ENCODE data around the gene NCOR2.
"Not testable (repeated sequence)": the region's sequence is repeated elsewhere in the genome, so short reads cannot be mapped to it uniquely, and the experiment has no call there.

NCOR2 gene

DNA sequence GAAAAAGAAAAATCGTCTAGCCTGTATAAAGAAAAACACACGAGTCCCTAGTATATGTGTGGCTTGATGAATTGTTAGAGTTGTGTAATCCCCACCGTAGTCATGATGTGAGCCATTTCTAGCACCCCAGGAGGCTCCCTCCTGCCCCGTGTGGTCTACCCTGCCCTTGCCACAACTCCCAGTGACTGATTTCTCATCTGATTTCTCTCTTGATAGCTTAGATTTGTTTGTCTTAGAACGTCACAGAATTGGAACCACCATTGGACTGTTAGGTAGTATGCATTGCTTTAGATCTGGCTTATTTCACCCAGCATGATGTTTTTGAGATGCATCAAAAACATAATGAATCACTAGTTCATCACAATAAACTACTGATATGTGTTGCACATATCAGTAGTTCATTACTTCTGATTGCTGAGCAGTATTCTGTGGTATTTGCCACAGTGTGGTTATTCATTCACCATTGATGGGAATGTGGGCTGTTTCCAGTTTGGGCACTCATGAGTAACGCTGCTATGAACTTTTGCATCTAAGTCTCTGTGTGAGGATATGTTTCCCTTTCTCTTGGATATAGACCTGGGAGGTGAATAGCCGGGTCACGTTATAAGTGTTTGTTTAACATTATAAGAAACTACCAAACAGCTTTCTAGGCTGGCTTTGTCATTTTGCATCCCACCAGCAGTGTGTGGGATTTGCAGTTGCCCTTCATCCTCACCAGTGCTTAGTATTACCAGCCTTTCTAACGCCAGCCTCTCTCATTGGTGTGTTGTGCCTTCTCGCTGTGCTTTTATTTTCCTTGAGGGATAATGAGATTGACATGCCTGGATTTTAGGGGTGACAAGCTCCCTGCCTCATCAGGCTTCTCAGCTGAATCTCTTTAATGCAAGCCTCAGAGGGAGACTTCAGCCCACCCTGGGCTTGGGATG lies 31.9 kb upstream of the NCOR2 start:
- DNase-seq: peak; percentile 63

DNA sequence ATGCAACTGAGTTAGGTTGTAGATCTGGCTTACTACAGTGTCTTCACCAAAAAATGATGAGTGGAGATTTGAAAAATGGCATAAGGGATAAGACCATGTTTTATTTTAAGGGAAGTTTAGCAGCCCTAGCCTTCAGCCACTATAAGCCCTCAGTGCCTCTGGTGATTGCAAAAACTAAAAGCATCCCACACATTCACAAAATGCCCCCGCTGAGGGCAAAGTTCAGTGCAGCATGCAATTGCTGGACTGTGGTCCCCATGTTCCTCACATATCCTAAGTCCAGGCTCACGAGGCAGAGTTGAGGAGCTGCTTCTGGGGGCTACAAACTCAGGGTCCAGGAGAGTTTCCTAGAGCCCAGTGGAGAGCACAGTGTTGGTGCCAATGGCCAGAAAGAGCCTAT lies 29.6 kb upstream of the NCOR2 start:
- no peak for DNase-seq

DNA sequence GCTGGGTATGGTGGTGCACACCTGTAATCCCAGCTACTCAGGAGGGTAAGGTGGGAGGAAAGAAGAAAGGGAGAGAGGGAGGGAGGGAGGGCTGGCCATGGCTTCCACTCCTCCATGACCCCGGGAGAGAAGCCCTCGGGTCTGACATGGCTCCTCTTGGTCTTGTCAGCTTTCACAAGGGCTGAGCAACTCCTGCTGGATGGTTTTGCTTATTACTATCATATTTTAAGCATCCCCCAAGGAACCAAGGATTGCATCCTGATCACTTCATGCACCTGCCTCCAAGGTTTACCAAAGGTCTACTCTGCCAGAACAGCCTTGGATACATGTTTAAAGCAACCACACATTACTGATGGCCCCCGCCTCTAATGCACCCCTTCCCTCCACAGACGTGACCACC lies 28.0 kb upstream of the NCOR2 start:
- no peak for DNase-seq

DNA sequence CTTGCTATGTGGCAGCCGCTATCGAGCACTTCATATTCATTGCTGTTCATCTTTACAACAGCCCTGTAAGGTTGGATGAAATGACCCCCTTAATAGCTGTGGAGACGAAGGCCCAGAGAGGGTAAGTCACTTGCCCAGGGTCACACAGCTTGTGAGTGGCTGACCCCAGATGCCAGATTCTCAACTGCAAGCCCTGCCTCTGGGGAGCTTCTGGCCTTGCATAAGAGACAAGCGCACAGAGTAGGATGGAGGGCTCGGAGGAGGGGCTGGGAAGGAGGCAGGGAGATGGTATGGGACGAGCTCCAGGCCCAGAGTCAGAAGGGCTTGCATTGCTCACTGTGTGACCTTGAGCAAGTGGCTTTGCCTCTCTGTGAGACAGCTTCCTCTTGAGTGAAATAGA lies 27.4 kb upstream of the NCOR2 start:
- DNase-seq: no peak

DNA sequence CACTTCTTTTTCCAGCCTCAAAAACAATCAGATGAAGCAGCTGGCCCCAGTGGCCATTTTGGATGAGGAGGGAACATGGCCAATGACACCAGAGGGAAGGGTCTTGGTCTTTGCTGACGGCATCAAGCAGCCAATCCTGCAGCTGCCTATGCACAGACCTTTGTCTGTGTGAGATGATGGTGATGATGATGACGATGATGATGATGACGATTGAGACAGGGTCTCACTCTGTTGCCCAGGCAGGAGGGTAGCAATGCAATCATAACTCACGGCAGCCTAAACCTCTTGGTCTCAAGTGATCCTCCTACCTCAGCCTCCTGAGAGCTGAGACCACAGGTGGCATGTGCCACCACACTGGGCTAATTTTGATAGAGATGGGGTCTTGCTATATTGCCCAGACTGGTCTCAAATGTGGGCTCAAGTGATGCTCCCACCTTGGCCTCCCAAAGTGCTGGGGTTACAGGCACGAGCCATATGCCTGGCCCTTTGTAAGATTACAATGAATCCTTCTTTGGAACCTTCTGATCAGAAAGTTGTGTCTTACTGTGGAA lies 26.5 kb upstream of the NCOR2 start:
- no peak for DNase-seq

DNA sequence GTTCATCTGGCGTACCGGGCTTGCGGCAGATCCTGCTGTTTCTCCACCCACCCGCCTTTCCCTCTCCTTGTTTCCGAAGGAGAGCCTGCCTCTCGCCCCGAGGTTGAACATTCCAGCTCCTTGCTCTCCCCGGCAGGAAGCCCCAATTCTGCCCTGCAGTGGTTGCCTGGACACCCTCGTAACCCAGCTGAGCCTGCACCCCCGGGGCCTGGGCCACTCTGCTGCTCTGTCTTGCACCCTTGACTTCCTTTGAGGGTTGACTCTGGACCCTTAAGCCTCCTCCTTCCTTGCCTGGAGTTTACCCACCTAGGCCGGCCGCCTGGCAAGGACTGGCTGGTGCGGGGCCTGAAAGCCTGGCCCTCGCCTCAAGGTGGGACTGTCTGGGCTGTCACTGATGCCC lies 25.8 kb upstream of the NCOR2 start:
- no peak for DNase-seq

DNA sequence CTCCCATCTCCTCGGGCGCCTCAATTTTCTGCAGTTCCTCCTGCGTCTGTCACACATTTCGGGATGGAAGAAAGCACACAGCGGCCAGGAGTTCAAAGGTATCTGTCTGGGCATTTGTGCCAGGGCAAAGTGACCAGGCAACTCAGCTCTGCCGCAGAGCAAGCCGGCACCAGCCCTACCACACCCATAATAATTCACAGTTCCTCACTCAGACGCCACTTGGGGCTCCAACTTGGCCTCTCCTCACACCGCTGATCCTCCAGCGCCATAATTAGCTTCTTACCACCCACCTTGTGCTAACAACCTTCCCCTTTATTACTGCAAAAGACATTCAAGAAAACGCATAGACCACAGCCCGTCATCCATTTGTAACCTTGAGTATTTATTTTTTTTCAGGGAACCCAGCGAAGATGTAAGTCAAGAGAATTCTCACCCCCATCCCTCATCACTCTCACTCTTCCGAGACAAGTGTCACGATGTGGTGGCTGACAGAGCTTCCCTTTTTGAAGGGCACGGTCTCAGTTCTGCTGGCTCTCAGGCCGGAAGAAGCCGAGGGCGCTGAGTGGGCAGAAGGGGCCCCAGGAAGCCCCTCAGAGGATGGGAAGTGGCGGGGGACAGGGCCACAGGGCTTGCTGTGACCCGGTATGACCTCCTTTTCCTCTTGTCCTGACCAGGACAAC lies 25.2 kb upstream of the NCOR2 start:
- no peak for DNase-seq

DNA sequence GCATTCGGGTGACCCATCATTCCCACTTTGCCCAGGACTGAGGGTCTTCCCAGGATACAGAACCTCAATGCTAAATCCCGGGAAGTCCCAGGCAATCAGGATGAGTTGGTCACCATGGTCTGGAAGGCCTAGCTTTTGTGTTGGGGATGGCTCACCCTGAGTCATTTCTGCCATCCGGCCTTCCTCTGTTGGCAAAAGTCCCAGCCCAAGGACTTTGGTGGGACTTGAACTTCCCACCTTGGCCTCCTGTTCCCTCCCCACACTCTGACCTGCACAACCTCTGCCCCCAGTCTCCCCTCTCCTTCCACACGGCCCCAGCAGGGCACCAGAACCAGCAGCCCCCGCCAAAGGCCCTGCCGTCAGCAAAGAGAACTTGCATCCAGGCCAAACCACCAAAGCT lies 24.6 kb upstream of the NCOR2 start:
- DNase-seq: no peak

DNA sequence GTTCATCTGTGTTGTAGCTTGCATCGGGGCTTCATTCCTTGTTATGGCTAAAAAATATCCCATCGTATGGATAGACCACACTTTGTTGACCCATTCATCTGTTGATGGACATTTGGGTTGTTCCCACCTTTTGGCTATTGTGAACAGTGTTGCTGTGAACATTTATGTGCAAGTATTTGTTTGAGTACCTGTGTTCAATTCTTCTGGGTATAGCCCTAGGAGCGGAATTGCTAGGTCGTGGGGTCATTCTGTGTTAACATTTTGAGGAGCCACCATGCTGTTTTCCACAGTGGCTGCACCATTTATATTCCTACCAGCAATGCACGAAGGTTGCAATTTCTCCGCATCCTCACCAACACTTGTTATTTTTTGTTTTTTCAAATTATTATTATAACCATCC lies 23.0 kb upstream of the NCOR2 start:
- DNase-seq: no peak

DNA sequence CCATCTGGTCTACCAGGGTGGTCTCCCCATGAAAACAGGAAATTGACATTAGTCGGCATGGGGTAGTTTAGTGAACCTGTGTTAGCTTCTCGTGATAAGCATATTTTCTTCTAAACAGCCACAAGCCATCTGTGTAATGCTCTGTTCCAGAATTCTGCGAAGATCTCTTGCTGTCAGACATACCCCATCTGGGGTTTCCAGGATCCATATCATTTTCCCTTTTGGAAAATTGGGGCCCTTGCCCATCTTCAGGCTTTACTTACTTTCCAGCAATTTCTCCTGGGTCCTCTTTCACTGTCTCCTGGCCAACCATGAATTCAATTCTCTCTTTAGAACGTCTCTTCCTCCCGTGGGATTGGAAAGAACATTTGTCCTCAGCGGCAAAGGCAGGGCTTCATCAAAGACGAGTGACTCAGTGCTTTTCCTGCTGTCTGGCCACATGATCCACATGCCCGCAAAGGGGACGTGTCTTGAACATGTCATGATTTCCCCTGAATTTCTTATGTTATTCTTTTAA lies 21.4 kb upstream of the NCOR2 start:
- no peak for DNase-seq

DNA sequence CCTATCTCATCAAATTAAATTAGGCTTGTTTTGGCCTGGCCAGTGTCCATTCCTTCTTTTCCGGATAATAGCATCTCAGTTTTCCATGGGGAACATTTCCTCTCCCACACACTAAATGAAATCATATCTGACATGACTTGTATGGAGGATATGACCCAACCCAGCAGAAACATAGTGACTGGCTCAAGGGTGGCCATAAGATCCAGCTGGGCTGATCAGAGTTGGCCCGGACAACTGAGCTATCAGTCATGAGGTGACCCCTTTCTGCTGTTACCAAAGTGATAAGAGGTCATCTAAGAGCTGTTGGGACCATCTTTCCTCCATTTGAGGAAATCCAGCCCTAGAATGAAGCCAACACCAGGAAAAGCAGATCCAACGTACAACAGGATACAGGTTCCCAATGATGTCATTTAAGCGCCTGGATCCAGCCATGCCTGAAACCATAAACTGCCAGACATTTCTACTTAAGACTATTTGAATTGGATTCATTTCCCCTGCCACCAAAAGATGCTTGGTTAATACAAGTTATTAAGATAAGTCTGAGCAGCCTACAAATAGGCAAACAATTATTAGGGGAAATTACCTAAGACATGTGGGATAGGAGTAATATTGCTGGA lies 20.7 kb upstream of the NCOR2 start:
- DNase-seq: no peak

DNA sequence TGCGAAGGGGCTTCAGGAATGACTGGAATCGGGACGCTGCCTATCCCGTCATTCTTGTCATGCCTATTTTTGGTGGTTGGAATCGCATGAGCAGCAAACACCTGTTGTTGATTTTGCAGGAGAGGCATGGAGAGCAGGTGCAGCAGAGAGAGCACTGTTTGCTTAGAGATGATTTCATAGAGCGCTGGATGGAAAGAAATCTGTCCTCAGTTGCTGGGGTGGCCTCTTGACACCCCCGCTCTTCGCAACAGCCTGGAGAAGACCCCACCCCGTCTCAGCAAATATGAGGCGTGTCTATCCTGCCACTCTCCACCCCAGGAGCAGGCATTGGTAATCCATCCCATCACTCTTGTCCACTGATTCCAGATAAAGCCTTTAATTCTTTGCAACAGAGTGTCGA lies 19.3 kb upstream of the NCOR2 start:
- no peak for DNase-seq

DNA sequence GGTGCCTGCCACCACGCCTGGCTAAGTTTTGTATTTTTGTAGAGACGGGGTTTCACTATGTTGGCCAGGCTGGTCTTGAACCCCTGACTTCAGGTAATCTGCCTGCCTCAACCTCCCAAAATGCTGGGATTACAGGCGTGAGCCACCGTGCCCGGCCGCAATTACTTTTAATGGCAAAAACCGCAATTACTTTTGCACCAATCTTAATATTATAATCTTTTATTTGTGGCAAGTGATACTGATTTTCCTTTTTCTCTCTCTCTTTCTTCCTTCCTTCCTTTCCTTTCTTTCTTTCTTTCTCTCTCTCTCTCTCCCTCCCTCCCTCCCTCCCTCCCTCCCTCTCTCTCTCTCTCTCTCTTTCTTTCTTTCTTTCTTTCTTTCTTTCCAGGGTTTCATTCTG lies 17.1 kb upstream of the NCOR2 start:
- DNase-seq: not testable (repeated sequence)

DNA sequence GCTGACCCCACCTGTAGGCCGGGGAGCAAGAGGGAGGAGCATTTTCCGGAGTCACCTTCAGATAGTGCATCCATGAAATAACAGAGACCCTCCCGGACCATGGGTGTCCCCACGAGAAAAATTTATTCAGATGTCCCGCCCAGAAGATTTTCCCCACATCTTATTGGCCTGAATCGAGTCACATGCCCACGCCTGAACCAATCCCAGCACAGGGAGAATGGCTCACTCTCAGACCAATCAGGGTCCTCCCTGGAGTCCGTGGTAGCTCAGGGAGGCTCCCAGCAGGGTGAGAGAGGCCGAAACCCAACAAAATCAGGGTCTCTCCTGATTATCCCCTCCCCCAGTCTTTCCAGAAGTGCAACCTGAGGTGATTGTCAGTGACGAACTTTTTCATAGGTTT lies 16.4 kb upstream of the NCOR2 start:
- DNase-seq: no peak

DNA sequence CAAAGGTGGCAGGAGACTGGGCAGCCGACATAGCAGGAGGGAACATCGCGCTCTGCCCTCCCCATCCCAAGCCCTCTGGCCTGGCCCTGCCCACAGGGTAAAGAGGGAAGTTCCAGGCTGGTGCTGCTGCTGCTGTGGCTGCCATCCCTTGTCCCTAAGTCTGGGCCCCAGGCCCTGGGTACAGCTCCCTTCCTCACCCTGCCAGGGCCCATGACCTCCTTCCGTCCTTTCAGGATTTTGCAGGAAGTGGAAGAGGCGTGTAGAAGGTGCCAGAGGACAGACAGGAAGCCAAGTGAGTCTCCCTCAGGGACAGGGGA lies 14.7 kb upstream of the NCOR2 start:
- no peak for DNase-seq

DNA sequence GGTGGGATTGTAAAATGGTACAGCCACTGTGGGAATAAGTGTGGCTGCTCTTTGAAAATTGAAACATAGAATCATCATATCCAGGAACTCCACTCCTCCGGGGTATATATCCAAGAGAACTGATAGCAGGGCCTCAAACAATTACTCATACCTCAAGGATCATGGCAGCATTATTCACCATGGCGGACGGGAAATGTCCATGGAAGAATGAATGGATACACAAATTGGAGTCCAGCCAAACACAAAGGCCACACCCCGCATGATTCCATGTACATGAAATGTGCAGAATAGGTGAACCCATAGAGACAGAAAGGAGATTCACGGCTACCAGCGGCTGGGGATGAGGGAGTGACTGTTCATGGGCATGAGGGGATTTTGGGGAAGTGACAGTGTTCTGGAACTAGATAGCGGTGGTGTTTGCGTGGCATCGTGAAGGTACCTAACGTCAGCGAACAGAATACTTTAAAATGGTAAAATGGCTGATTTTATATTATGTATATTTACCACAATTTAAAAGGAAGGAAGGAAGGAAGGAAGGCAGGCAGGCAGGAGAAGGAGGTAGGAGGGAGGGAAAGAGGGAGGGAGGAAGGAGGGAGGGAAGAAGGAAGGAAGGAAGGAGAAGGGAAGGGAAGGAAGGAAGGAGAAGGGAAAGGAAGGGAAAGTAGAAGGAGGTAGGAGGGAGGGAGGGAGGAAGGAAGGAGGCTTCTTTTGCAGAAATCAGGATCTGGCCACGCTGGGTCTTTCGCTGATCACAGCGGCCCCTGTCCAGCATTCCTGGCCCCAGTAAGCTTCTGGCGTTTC lies 14.1 kb upstream of the NCOR2 start:
- DNase-seq: no peak

DNA sequence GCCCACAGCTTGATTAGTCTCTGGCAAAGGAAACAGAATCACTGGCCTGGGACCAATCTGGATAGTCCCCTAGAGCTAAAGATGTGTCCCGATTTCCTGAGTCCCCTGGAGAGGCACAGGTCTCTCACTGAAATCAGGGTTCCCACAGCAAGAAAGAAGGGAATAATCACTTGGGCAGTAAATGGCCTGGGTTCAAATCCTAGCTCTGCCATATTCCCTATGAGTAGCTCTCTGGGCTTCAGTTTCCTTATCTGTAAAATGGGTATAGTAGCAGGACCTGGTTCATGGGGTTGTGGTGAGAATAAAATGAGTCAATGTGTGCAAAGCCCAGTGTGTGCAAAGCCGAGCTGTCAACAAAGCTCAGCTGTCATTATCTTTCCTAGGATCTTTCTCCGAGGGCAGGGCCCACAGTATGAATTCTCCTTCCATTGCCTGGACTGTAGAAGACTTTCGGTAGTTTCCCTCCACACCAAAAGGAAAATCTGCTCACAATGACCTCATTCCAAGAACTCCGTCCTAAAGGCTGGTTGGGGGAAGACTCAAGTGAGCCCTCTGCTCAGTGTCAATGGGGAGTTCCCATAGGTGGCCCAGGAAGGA lies 12.6 kb upstream of the NCOR2 start:
- DNase-seq: no peak

DNA sequence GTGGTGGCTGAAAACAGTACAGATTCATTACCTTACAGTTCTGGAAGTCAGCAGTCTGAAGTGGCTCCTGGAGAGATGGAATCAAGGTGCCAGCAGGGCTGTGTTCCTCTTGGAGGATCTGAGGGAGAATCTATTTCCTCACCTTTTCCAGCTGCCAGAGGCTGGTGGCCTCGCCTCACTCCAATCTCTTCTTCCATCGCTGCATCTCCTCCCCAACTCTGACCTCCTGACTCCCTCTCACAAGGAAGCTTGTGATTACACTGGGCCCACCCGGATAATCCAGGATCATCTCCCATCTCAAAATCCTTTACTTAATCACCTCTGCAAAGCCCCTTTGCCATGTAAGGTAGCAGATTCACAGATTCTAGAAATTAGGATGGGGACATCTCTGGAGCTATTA lies 11.4 kb upstream of the NCOR2 start:
- no peak for DNase-seq

DNA sequence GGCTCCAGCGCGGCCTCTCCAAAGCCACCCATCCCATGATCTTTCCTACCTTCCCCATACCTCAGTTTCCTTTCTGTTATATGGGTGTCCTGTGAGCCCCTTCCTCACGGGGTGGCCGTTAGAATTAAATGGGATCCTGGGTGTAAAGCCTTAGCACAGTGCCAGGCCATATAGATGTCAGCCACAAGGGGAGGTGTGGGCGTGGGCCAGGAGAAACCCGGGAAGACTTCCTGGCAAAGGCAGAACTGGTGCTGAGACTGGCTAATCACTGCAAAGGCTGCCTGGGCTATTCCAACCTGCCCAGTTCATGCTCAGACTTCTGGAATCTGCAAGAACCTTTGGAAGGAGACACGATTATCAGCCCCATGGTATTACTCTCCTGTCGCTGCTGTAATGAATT lies 11.0 kb upstream of the NCOR2 start:
- no peak for DNase-seq

DNA sequence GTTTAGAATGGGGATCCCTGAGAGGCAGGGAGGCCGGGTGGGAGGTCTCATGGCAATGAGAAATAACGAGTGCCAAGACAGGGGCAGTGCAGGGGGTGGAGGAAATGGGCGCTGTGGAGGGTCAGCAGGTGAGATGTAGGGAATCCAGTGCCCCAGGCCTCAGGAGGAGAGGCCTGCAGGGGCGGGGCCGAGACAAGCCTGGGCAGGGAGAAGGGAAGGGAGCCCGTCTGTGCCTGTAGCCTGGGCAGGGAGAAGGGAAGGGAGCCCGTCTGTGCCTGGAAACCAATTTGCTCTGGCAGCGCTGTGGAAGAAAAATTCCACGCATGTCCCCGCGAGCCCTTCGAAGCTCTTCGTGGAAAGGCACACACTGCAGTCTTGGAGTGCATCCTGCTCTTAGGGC lies 10.6 kb upstream of the NCOR2 start:
- no peak for DNase-seq

DNA sequence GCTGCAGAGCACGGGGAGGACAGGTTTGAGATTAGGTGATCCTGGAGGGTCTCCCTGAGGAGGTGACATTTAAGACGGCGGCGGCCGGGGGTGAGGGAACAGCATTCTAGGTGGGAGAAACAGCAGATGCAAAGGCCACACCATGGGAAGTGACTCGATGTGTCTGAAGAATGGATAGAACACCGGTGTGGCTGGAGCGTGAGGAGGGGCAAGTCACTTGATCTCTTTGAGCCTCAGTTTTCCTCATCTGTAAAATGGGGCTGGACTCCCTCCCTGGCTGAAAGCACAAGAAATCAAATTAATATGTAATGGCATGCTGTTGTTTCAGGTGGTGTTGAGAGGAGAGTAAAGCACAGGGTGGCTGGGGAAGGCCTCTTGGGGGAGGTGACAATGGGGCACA lies 10.0 kb upstream of the NCOR2 start:
- no peak for DNase-seq

DNA sequence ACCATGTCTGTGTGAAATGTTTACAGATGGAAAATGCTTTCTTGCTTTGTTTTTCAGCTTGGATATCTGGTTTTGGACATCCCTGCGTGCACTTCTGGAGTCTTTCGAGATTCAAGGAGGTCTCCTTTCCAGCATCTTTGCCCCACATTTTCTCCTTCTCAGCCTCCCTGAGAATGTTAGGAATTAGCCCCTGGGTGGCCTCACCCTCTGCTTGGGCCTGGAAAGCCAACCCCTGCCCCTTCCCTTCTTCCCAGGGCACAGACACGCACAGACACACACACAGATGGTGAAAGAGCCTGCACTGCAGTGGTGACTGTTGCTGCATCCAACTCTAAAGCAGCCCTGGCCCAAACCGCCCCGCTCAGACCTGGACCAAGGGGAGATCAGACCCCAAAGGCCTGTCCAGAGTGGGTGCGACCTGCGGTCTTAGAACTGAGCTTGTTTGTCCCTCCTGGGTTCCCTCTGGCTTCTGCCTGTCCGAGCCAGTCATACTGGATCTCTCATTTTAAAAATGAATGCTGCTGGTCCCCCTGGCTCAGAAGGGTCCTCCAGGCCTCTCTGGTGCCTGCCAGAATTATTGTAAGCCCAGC lies 8.7 kb upstream of the NCOR2 start:
- DNase-seq: no peak

All from activated CD4-positive, alpha-beta T cell treated with anti-CD3 and anti-CD28 coated beads, Interleukin-2, Interleukin-6, amounts not matched to agents 100 ng/mL and 50 ng/mL, durations not matched to agents 16 hours and 8 hours (primary cell).